DND-41 (cell line): ENCODE data around the gene SLC31A1.

Source experiments
- CTCF ChIP-seq: IDR thresholded peaks from 2 replicates; pipeline ENCODE4 v1.5.1; 2012; ENCODE audit warnings: borderline replicate concordance, low read length, moderate library complexity, mild to moderate bottlenecking; ENCODE audit not compliant: poor library complexity, severe bottlenecking; ENCODE audit errors: extremely low read depth
- EZH2 ChIP-seq: IDR thresholded peaks from 3 replicates; pipeline ENCODE4 v1.6.1; 2012; ENCODE audit warnings: borderline replicate concordance, low read depth, mild to moderate bottlenecking, moderate library complexity, low read length, inconsistent platforms; ENCODE audit not compliant: severe bottlenecking

- no peak for TF ChIP-seq CTCF
- TF ChIP-seq EZH2, result no peak
Measured at GRCh38 chr9:113281356-113281755, 60.0 kb downstream of the SLC31A1 start.
